OCI-LY7 (cell line): ENCODE measurements around the gene CIC. TPM values are rescaled to one million over a fixed set of nuclear protein-coding genes. Genes with fewer than 3 reads are reported as not detected.

Experiments
- BruUV-seq: library from RNA; stranded (reverse); fragments of 400-500 nt; replicated peaks from 2 replicates; lab custom pipeline; 2021; lab: Mats Ljungman, UMichigan
- CTCF ChIA-PET: fragments of 300-600 bp; sonication (Branson Sonifier 250); formaldehyde crosslinking; loops from one replicate; lab custom pipeline; 2022; ENCODE audit warnings: antibody characterized with exemption; ENCODE audit not compliant: unreplicated experiment; lab: Charles Lee
- POLR2A ChIA-PET: fragments of 300-600 bp; sonication (Branson Sonifier 250); formaldehyde crosslinking; loops from one replicate; lab custom pipeline; 2022; ENCODE audit warnings: antibody characterized with exemption; lab: Charles Lee
- DNase-seq: peaks from one replicate; pipeline ENCODE4 v3.0.0-alpha.2; 2015; ENCODE audit warnings: low spot score
- H2AFZ ChIP-seq: fragments of 200-600 bp; sonication (generic), shearing (Covaris generic); 2 replicates; pipeline ENCODE4 v1.6.1; 2014; ENCODE audit warnings: mild to moderate bottlenecking, antibody characterized with exemption, low read length, moderate library complexity
- H3K27ac ChIP-seq: fragments of 200-600 bp; sonication (generic); 2 replicates; pipeline ENCODE4 v1.5.1; 2014; ENCODE audit warnings: mixed run types, low read depth, mild to moderate bottlenecking, moderate library complexity, low read length, inconsistent platforms; ENCODE audit not compliant: poor library complexity, severe bottlenecking
- H3K36me3 ChIP-seq: fragments of 200-600 bp; sonication (generic); 2 replicates; pipeline ENCODE4 v1.6.1; 2014; ENCODE audit warnings: mild to moderate bottlenecking, antibody characterized with exemption, low read length, moderate library complexity, mixed read lengths; ENCODE audit not compliant: insufficient read depth
- H3K4me1 ChIP-seq: fragments of 200-600 bp; sonication (generic); 2 replicates; pipeline ENCODE4 v1.5.1; 2014; ENCODE audit warnings: mild to moderate bottlenecking, low read length; ENCODE audit not compliant: insufficient read depth, poor library complexity, severe bottlenecking
- H3K4me2 ChIP-seq: fragments of 200-600 bp; sonication (generic); 2 replicates; pipeline ENCODE4 v1.6.1; 2014; ENCODE audit warnings: mild to moderate bottlenecking, low read length
- H3K4me3 ChIP-seq: fragments of 200-600 bp; sonication (generic); 2 replicates; pipeline ENCODE4 v1.5.1; 2014; ENCODE audit warnings: mild to moderate bottlenecking, low read depth, low read length; ENCODE audit not compliant: poor library complexity, severe bottlenecking
- H3K79me2 ChIP-seq: fragments of 200-600 bp; sonication (generic); 2 replicates; pipeline ENCODE4 v1.6.1; 2016; ENCODE audit warnings: low read depth, mild to moderate bottlenecking, low read length, moderate library complexity, mixed read lengths; ENCODE audit not compliant: insufficient read depth
- H3K9me2 ChIP-seq: fragments of 200-600 bp; sonication (generic); 2 replicates; pipeline ENCODE4 v1.6.1; 2016; ENCODE audit warnings: mild to moderate bottlenecking, low read length, mixed read lengths; ENCODE audit not compliant: insufficient read depth
- H3K9me3 ChIP-seq: fragments of 200-600 bp; sonication (generic); 2 replicates; pipeline ENCODE4 v1.6.1; 2014; ENCODE audit warnings: mild to moderate bottlenecking, mixed run types, low read length, mixed read lengths
- H4K20me1 ChIP-seq: fragments of 200-600 bp; sonication (generic); 2 replicates; pipeline ENCODE4 v1.6.1; 2014; ENCODE audit warnings: mild to moderate bottlenecking, antibody characterized with exemption, low read length, moderate library complexity, mixed read lengths; ENCODE audit not compliant: insufficient read depth
- CTCF ChIP-seq: fragments of 200-600 bp; sonication (generic); conservative IDR thresholded peaks from 2 replicates; pipeline ENCODE4 v1.5.1; 2014; ENCODE audit warnings: mild to moderate bottlenecking, antibody characterized with exemption, low read length, moderate library complexity, mixed read lengths
- EZH2phosphoT487 ChIP-seq: fragments of 200-600 bp; sonication (generic); IDR thresholded peaks from 2 replicates; pipeline ENCODE4 v1.6.1; 2018; ENCODE audit warnings: low read depth, borderline replicate concordance, mild to moderate bottlenecking, mixed run types, antibody characterized with exemption, low read length, moderate library complexity, mixed read lengths
- intact Hi-C: fragments of 100-400 bp; cut with micrococcal nuclease; formaldehyde crosslinking; loops from one replicate; pipeline ENCODE4 v1.10.0; 2022; ENCODE audit not compliant: unreplicated experiment
- total RNA-seq, 2 experiments: library from RNA; depleted of rRNA in 1 of 2; stranded (reverse); fragments of >200 nt in 1 of 2; shearing (Covaris generic) in 1 of 2; gene quantifications; 2 replicates each; pipeline ENCODE4 v1.2.3, GENCODE V29; 2014 to 2022

Gene CIC
- total RNA-seq, 2 experiments from 2014 or later = 26.8 to 48.2 TPM

- POLR2A ChIA-PET = no interaction called here
- no TSS peak for BruUV-seq
Measured at GRCh38 chr19:42251572-42252358, 17.3 kb upstream of the CIC start.

GRCh38 chr19:42252365-42253244 is 16.4 kb upstream of the CIC start:
- TSS peak; percentile 48 for BruUV-seq
- Histone ChIP-seq H3K27ac (peak overlapping the region; percentile 42), H3K4me3 (peak overlapping the region; percentile 99), H4K20me1 (no peaks in the 10 kb centered on the region; the same call in 1 of the 2 replicates), H3K79me2 (peaks cover 28% of the 10 kb centered on the region; the same call in 1 of the 2 replicates), H3K4me2 (peak overlapping the region; percentile 87), H3K36me3 (peaks cover 15% of the 10 kb centered on the region), H3K4me1 (peaks cover 25% of the 10 kb centered on the region), H2AFZ (no peak overlapping the region), H3K9me3 (no peaks in the 10 kb centered on the region), H3K9me2 (no peaks in the 10 kb centered on the region)
- intact Hi-C loops = no loop called here
- POLR2A ChIA-PET = interaction anchor here (0.6 to 0.7 kb wide), 2 partner anchors 9 to 10 kb away, joined by 3 read pairs; no protein-coding TSS in a partner anchor
- DNase-seq = no peak
- CTCF ChIA-PET = no interaction called here
- TF ChIP-seq CTCF (no peak), EZH2phosphoT487 (no peak)

More at GRCh38 chr19:42251572-42252358, 17.3 kb upstream of the CIC start:
- no peak overlapping the region for H2AFZ ChIP-seq
- TF ChIP-seq CTCF (no peak), EZH2phosphoT487 (no peak)
- H3K4me3 ChIP-seq = no peak overlapping the region
- intact Hi-C loops = no loop called here
- H3K4me1 ChIP-seq = peaks cover 26% of the 10 kb centered on the region
- H3K9me3 ChIP-seq = no peaks in the 10 kb centered on the region
- no peak overlapping the region for H3K27ac ChIP-seq
- peak overlapping the region; percentile 35; the same call in 1 of the 2 replicates for H3K4me2 ChIP-seq
- peaks cover 17% of the 10 kb centered on the region for H3K36me3 ChIP-seq
- no peaks in the 10 kb centered on the region for H3K9me2 ChIP-seq
- no peak for DNase-seq
- no peaks in the 10 kb centered on the region; the same call in 1 of the 2 replicates for H4K20me1 ChIP-seq
- H3K79me2 ChIP-seq = peaks cover 28% of the 10 kb centered on the region; the same call in 1 of the 2 replicates
- CTCF ChIA-PET = no interaction called here
